Endothelial cell of umbilical vein (primary cell): ENCODE results near the gene SLC12A4. TPM values are rescaled to one million over a fixed set of nuclear protein-coding genes. Genes with fewer than 3 reads are reported as not detected.

Experiments used
- BruUV-seq: library from RNA; stranded (reverse); fragments of 400-500 nt; replicated peaks from 2 replicates; lab custom pipeline; 2021; lab: Mats Ljungman, UMichigan
- CTCF ChIA-PET: fragments of 300-600, 350-600 bp; sonication (Branson Sonifier 250); formaldehyde crosslinking; loops from one replicate; lab custom pipeline; 2021; ENCODE audit warnings: antibody characterized with exemption, inconsistent platforms; lab: Charles Lee
- POLR2A ChIA-PET: fragments of 300-600, 350-600 bp; sonication (Branson Sonifier 250); formaldehyde crosslinking; loops from one replicate; lab custom pipeline; 2021; ENCODE audit warnings: antibody characterized with exemption, inconsistent platforms; lab: Charles Lee
- DNase-seq: peaks from one replicate; pipeline ENCODE4 v3.0.0-alpha.2; 2011; ENCODE audit warnings: low read depth, low spot score
- FAIRE-seq: peaks from 2 replicates; lab custom pipeline; 2011; peaks lifted over from hg19 to GRCh38; lab: Jason Lieb, UNC
- H2AFZ ChIP-seq: 2 replicates; pipeline ENCODE4 v1.6.0; 2012; ENCODE audit warnings: low read depth, low read length, control low read depth, inconsistent platforms
- H3K27ac ChIP-seq: 2 replicates; pipeline ENCODE4 v1.5.1; 2011; ENCODE audit warnings: low read depth, mild to moderate bottlenecking, control low read depth, low read length, moderate library complexity; ENCODE audit not compliant: insufficient read depth
- H3K27me3 ChIP-seq, 2 experiments: 2 replicates each; pipeline versions ENCODE4 v1.6.0 to v1.6.1; 2011; ENCODE audit warnings: low read length in 2 of 2, mixed read lengths in 1 of 2; ENCODE audit not compliant: control insufficient read depth in 2 of 2, insufficient read depth in 2 of 2
- H3K36me3 ChIP-seq, 2 experiments: 2 replicates in 1 of 2; 3 replicates in 1 of 2; pipeline ENCODE4 v1.5.1; 2011; ENCODE audit warnings: low read length in 2 of 2, mild to moderate bottlenecking in 1 of 2, moderate library complexity in 1 of 2; ENCODE audit not compliant: control insufficient read depth in 2 of 2, insufficient read depth in 2 of 2; ENCODE audit errors: extremely low read depth in 1 of 2
- H3K4me1 ChIP-seq: 3 replicates; pipeline ENCODE4 v1.5.1; 2011; ENCODE audit warnings: mild to moderate bottlenecking, low read length; ENCODE audit not compliant: control insufficient read depth, insufficient read depth; ENCODE audit errors: extremely low read depth
- H3K4me2 ChIP-seq: 2 replicates; pipeline ENCODE4 v1.6.1; 2011; ENCODE audit warnings: low read length, control low read depth, mixed read lengths; ENCODE audit not compliant: insufficient read depth
- H3K4me3 ChIP-seq, 3 experiments: fragments of 200-600 bp in 1 of 3; sonication (generic), shearing (Covaris generic) in 1 of 3; replicated peaks in 1 of 3; 2 replicates each; pipeline ENCODE4 v1.5.1; 2011 to 2016; ENCODE audit warnings: control low read depth in 3 of 3, low read length in 3 of 3, mild to moderate bottlenecking in 2 of 3, inconsistent platforms in 1 of 3, low read depth in 1 of 3, moderate library complexity in 1 of 3; ENCODE audit not compliant: insufficient read depth in 1 of 3
- H3K79me2 ChIP-seq: 2 replicates; pipeline ENCODE4 v1.6.0; 2012; ENCODE audit warnings: low read length, inconsistent platforms; ENCODE audit not compliant: control insufficient read depth, insufficient read depth
- H3K9ac ChIP-seq: replicated peaks from 2 replicates; pipeline ENCODE3; 2011; ENCODE audit warnings: low read length, control low read depth; ENCODE audit not compliant: insufficient read depth; ENCODE audit errors: extremely low read depth
- H3K9me1 ChIP-seq: replicated peaks from 3 replicates; pipeline ENCODE4 v1.6.0; 2011; ENCODE audit warnings: mild to moderate bottlenecking, low read length; ENCODE audit not compliant: control insufficient read depth, insufficient read depth; ENCODE audit errors: extremely low read depth
- H3K9me3 ChIP-seq: replicated peaks from 2 replicates; pipeline ENCODE4 v1.5.1; 2012; ENCODE audit warnings: low read length, inconsistent platforms; ENCODE audit not compliant: control insufficient read depth, insufficient read depth
- H4K20me1 ChIP-seq: replicated peaks from 2 replicates; pipeline ENCODE3; 2011; ENCODE audit warnings: mild to moderate bottlenecking, low read length; ENCODE audit not compliant: control insufficient read depth, insufficient read depth; ENCODE audit errors: extremely low read depth
- EZH2 ChIP-seq: IDR thresholded peaks from 2 replicates; pipeline ENCODE4 v1.6.1; 2012; ENCODE audit warnings: borderline replicate concordance, low read depth, mild to moderate bottlenecking, moderate library complexity, low read length, inconsistent platforms; ENCODE audit not compliant: severe bottlenecking
- GATA2 ChIP-seq: IDR thresholded peaks from 2 replicates; pipeline ENCODE4 v1.7.0; 2011; ENCODE audit warnings: low read depth, mild to moderate bottlenecking, moderate library complexity, mixed read lengths, low read length; ENCODE audit not compliant: insufficient read length, insufficient read depth
- MAX ChIP-seq: IDR thresholded peaks from 2 replicates; pipeline ENCODE4 v1.6.1; 2011; ENCODE audit not compliant: insufficient read depth, insufficient read length
- MYC ChIP-seq: IDR thresholded peaks from one replicate; pipeline ENCODE4 v1.6.1; 2011; ENCODE audit warnings: mild to moderate bottlenecking, low read depth, low read length
- POLR2A ChIP-seq: IDR thresholded peaks from 2 replicates; pipeline ENCODE4 v1.6.1; 2012; ENCODE audit warnings: low read depth, mild to moderate bottlenecking, control low read depth, low read length
- POLR2AphosphoS5 ChIP-seq: IDR thresholded peaks from 2 replicates; pipeline ENCODE4 v1.6.1; 2012; ENCODE audit warnings: low read depth, mild to moderate bottlenecking, control low read depth, low read length, moderate library complexity; ENCODE audit not compliant: insufficient read depth
- dilution Hi-C: fragments of 300-500 bp; cut with MboI; formaldehyde crosslinking; loops from one replicate; pipeline ENCODE4 v1.15.0; 2019; ENCODE audit warnings: low sequenced_read_pairs; ENCODE audit not compliant: extremely low pct_ligation_motif_present
- intact Hi-C: fragments of 100-400 bp; cut with micrococcal nuclease; formaldehyde crosslinking; loops from one replicate; pipeline ENCODE4 v1.10.0; 2022
- polyA plus RNA-seq, 4 experiments: library from polyadenylated mRNA; depleted of rRNA in 3 of 4; stranded (reverse) in 3 of 4; unstranded in 1 of 4; fragments of >200 nt; gene quantifications; 2 replicates each; pipeline versions ENCODE4 v1.2.1 to v1.2.3, GENCODE V29; 2011 to 2012; ENCODE audit warnings: missing spikeins in 1 of 4
- total RNA-seq: library from RNA; stranded (reverse); gene quantifications from 2 replicates; pipeline ENCODE4 v1.2.3, GENCODE V29; 2021

SLC12A4 gene
- total and polyA plus RNA-seq, 2 donors (not counting 3 experiments of a cell fraction or from before 2014, with no cell fraction given), result 110 to 114 TPM

- Histone ChIP-seq H3K4me3 (no peak overlapping the region), H3K9ac (no peak overlapping the region), H3K27me3 (no peaks in the 10 kb centered on the region), H3K4me1 (peaks cover 20% of the 10 kb centered on the region), H4K20me1 (no peaks in the 10 kb centered on the region), H3K27ac (no peak overlapping the region), H2AFZ (no peak overlapping the region), H3K36me3 (peaks cover 10 to 39% of the 10 kb centered on the region in 2 experiments), H3K4me2 (no peak overlapping the region), H3K79me2 (peaks cover 52% of the 10 kb centered on the region), H3K9me1 (no peaks in the 10 kb centered on the region), H3K9me3 (no peaks in the 10 kb centered on the region)
- intact Hi-C loops (no loop called here), dilution Hi-C loops (no loop called here)
- BruUV-seq, result no TSS peak
- POLR2A ChIA-PET, result no interaction called here
- peak; percentile 25 for TF ChIP-seq POLR2AphosphoS5
- TF ChIP-seq MAX, result no peak
- no peak for TF ChIP-seq EZH2
- TF ChIP-seq POLR2A, result peak; percentile 9
- TF ChIP-seq MYC, result no peak
- CTCF ChIA-PET, result interaction anchor here (1.4 to 2.7 kb wide), 2 partner anchors 77 to 105 kb away, joined by 5 to 8 read pairs; no protein-coding TSS in a partner anchor
- DNase-seq, result no peak
- FAIRE-seq, result no peak
These were observed 4.6 kb downstream of the SLC12A4 start for GRCh38 chr16:67963662-67964321.

GRCh38 chr16:67963292-67963661 lies 5.2 kb downstream of the SLC12A4 start:
- Histone ChIP-seq H3K4me3 (no peak overlapping the region), H3K4me1 (peaks cover 19% of the 10 kb centered on the region), H3K4me2 (no peak overlapping the region), H3K9ac (no peak overlapping the region), H3K79me2 (peaks cover 52% of the 10 kb centered on the region), H3K36me3 (peaks cover 11 to 43% of the 10 kb centered on the region in 2 experiments), H3K27me3 (no peaks in the 10 kb centered on the region), H4K20me1 (no peaks in the 10 kb centered on the region), H3K9me3 (no peaks in the 10 kb centered on the region), H3K27ac (no peak overlapping the region), H2AFZ (no peak overlapping the region), H3K9me1 (no peaks in the 10 kb centered on the region)
- DNase-seq, result no peak
- no TSS peak for BruUV-seq
- dilution Hi-C loops (no loop called here), intact Hi-C loops (no loop called here)
- FAIRE-seq, result no peak
- TF ChIP-seq GATA2, result no peak
- TF ChIP-seq EZH2, result no peak
- TF ChIP-seq MYC, result no peak
- peak; percentile 16 for TF ChIP-seq POLR2A
- CTCF ChIA-PET, result interaction anchor here (2.7 kb wide), 1 partner anchor 78 kb away, joined by 8 read pairs; no protein-coding TSS in a partner anchor
- POLR2A ChIA-PET, result no interaction called here
